HCT116 (cell line): ENCODE data around the gene DOCK3. TPM values are rescaled to one million over a fixed set of nuclear protein-coding genes. Genes with fewer than 3 reads are reported as not detected.

Experiments
- ATAC-seq: fragments of 200-7000 bp; cut with Tn5 transposase; 2 replicates; pipeline ENCODE4 v1.9.1; 2020; ENCODE audit warnings: mild to moderate bottlenecking, moderate library complexity
- BruUV-seq: library from RNA; stranded (reverse); fragments of 400-500 nt; replicated peaks from 2 replicates; lab custom pipeline; 2021; lab: Mats Ljungman, UMichigan
- CTCF ChIA-PET: fragments of 300-600 bp; sonication (Branson Sonifier 250); formaldehyde crosslinking; loops from one replicate; lab custom pipeline; 2021; ENCODE audit warnings: antibody characterized with exemption; lab: Charles Lee
- POLR2A ChIA-PET: fragments of 300-600, 350-600 bp; sonication (Branson Sonifier 250); formaldehyde crosslinking; loops from one replicate; lab custom pipeline; 2021; ENCODE audit warnings: antibody characterized with exemption; lab: Charles Lee
- RAD21 ChIA-PET, 2 experiments: fragments of 300-600 bp; sonication (Branson Sonifier 250); formaldehyde crosslinking; loops; one replicate each; lab custom pipeline; 2023; ENCODE audit warnings: low total read pairs in 2 of 2; ENCODE audit not compliant: uncharacterized antibody in 2 of 2, unreplicated experiment in 2 of 2, low non-redundant PET in 1 of 2; lab: Charles Lee
- DNase-seq: peaks from one replicate; pipeline ENCODE4 v3.0.0-alpha.2; 2010; ENCODE audit warnings: low read depth, low spot score
- H2AFZ ChIP-seq: fragments of 200-600 bp; shearing (Covaris generic), sonication (generic); 2 replicates; pipeline ENCODE4 v1.6.1; 2017; ENCODE audit warnings: low read depth, mixed run types, mixed read lengths, antibody characterized with exemption, low read length; ENCODE audit not compliant: poor library complexity, severe bottlenecking
- H3K27ac ChIP-seq: 2 replicates; pipeline ENCODE4 v1.5.1; 2012; ENCODE audit warnings: low read depth, low read length
- H3K27me3 ChIP-seq: fragments of 200-600 bp; sonication (generic); 2 replicates; pipeline ENCODE4 v1.6.1; 2016; ENCODE audit warnings: mixed run types, low read length, mixed read lengths; ENCODE audit not compliant: insufficient read depth
- H3K36me3 ChIP-seq, 2 experiments: fragments of 200-500 bp in 1 of 2; fragments of 200-600 bp in 1 of 2; sonication (Bioruptor generic) in 1 of 2; sonication (generic) in 1 of 2; 2 replicates each; pipeline versions ENCODE4 v1.5.1 to v1.6.1; 2014 to 2016; ENCODE audit warnings: low read length in 2 of 2, inconsistent platforms in 1 of 2, mixed read lengths in 1 of 2, mixed run types in 1 of 2; ENCODE audit not compliant: insufficient read depth in 2 of 2, control insufficient read depth in 1 of 2
- H3K4me1 ChIP-seq, 2 experiments: fragments of 200-600 bp in 1 of 2; sonication (generic) in 1 of 2; 2 replicates each; pipeline versions ENCODE4 v1.5.1 to v1.6.1; 2012 to 2017; ENCODE audit warnings: low read length in 2 of 2, inconsistent platforms in 1 of 2, mild to moderate bottlenecking in 1 of 2, mixed read lengths in 1 of 2, mixed run types in 1 of 2, moderate library complexity in 1 of 2; ENCODE audit not compliant: insufficient read depth in 2 of 2, control insufficient read depth in 1 of 2
- H3K4me2 ChIP-seq: fragments of 200-600 bp; sonication (generic); 2 replicates; pipeline ENCODE4 v1.6.1; 2017; ENCODE audit warnings: mixed run types, low read length, mixed read lengths
- H3K4me3 ChIP-seq, 2 experiments: fragments of 200-600 bp in 1 of 2; sonication (generic) in 1 of 2; replicated peaks in 1 of 2; 2 replicates each; pipeline ENCODE4 v1.5.1; 2011 to 2016; ENCODE audit warnings: low read length in 2 of 2, control low read depth in 1 of 2, low read depth in 1 of 2, mild to moderate bottlenecking in 1 of 2, mixed read lengths in 1 of 2, mixed run types in 1 of 2
- H3K79me2 ChIP-seq: fragments of 200-600 bp; sonication (generic); 2 replicates; pipeline ENCODE4 v1.6.1; 2017; ENCODE audit warnings: mild to moderate bottlenecking, mixed run types, low read length, moderate library complexity, mixed read lengths; ENCODE audit not compliant: insufficient read depth
- H3K9ac ChIP-seq: fragments of 200-600 bp; sonication (generic); 2 replicates; pipeline ENCODE4 v1.6.1; 2016; ENCODE audit warnings: low read length, mixed read lengths
- H3K9me2 ChIP-seq: fragments of 200-600 bp; sonication (generic), shearing (Covaris generic); 2 replicates; pipeline ENCODE4 v1.6.1; 2017; ENCODE audit warnings: mixed run types, mild to moderate bottlenecking, moderate library complexity; ENCODE audit not compliant: insufficient read depth
- H3K9me3 ChIP-seq, 2 experiments: fragments of 200-500 bp in 1 of 2; fragments of 200-600 bp in 1 of 2; sonication (Bioruptor generic) in 1 of 2; sonication (generic) in 1 of 2; 2 replicates each; pipeline ENCODE4 v1.6.1; 2014 to 2017; ENCODE audit warnings: low read length in 2 of 2, mixed read lengths in 2 of 2, inconsistent platforms in 1 of 2, low read depth in 1 of 2, mild to moderate bottlenecking in 1 of 2, mixed run types in 1 of 2, moderate library complexity in 1 of 2; ENCODE audit not compliant: control insufficient read depth in 1 of 2, insufficient read depth in 1 of 2
- H4K20me1 ChIP-seq: fragments of 200-600 bp; sonication (generic), shearing (Covaris generic); 2 replicates; pipeline ENCODE4 v1.6.1; 2017; ENCODE audit warnings: mixed run types, mild to moderate bottlenecking, moderate library complexity; ENCODE audit not compliant: insufficient read depth
- ATF3 ChIP-seq: IDR thresholded peaks from 2 replicates; pipeline ENCODE4 v1.6.1; 2012
- CBX3 ChIP-seq: IDR thresholded peaks from 2 replicates; pipeline ENCODE4 v1.6.1; 2012; ENCODE audit warnings: low read depth
- CEBPB ChIP-seq: IDR thresholded peaks from 2 replicates; pipeline ENCODE4 v1.6.1; 2012; ENCODE audit warnings: low read depth
- CTCF ChIP-seq, 3 experiments: fragments of 200-600 bp in 1 of 3; sonication (generic) in 1 of 3; IDR thresholded peaks in 2 of 3; conservative IDR thresholded peaks in 1 of 3; 2 replicates each; pipeline ENCODE4 v1.5.1; 2012 to 2017; ENCODE audit warnings: low read depth in 2 of 3, low read length in 2 of 3, antibody characterized with exemption in 1 of 3, borderline replicate concordance in 1 of 3, control low read depth in 1 of 3, mild to moderate bottlenecking in 1 of 3, mixed read lengths in 1 of 3, mixed run types in 1 of 3, moderate library complexity in 1 of 3; ENCODE audit not compliant: insufficient read depth in 1 of 3
- ELF1 ChIP-seq: IDR thresholded peaks from 2 replicates; pipeline ENCODE4 v1.6.1; 2012; ENCODE audit warnings: low read depth, borderline replicate concordance
- EZH2 ChIP-seq: fragments of 200-600 bp; sonication (generic); IDR thresholded peaks from 2 replicates; pipeline ENCODE4 v1.6.1; 2017; ENCODE audit warnings: antibody characterized with exemption, mixed run types
- FOSL1 ChIP-seq: IDR thresholded peaks from 2 replicates; pipeline ENCODE4 v1.6.1; 2012; ENCODE audit warnings: low read depth
- JUND ChIP-seq: IDR thresholded peaks from 2 replicates; pipeline ENCODE4 v1.6.1; 2012
- RAD21 ChIP-seq: IDR thresholded peaks from 2 replicates; pipeline ENCODE4 v1.6.1; 2012; ENCODE audit warnings: low read depth, mild to moderate bottlenecking
- REST ChIP-seq: IDR thresholded peaks from 2 replicates; pipeline ENCODE4 v1.6.1; 2012; ENCODE audit warnings: low read depth
- SIN3A ChIP-seq: IDR thresholded peaks from 2 replicates; pipeline ENCODE4 v1.6.1; 2012; ENCODE audit warnings: low read depth
- SP1 ChIP-seq: IDR thresholded peaks from 2 replicates; pipeline ENCODE4 v1.6.1; 2012; ENCODE audit warnings: low read depth
- TCF7L2 ChIP-seq: IDR thresholded peaks from 2 replicates; pipeline ENCODE4 v1.7.0; 2011; ENCODE audit warnings: borderline replicate concordance, inconsistent platforms; ENCODE audit not compliant: insufficient read depth, insufficient read length; ENCODE audit errors: extremely low read depth
- YY1 ChIP-seq: IDR thresholded peaks from 2 replicates; pipeline ENCODE4 v1.6.1; 2011; ENCODE audit warnings: low read length, low read depth, moderate library complexity, mild to moderate bottlenecking; ENCODE audit not compliant: insufficient replicate concordance; ENCODE audit errors: extremely low read depth
- ZNF274 ChIP-seq: fragments of 200-500 bp; sonication (Bioruptor generic); IDR thresholded peaks from 2 replicates; pipeline ENCODE4 v1.6.1; 2014; ENCODE audit warnings: mild to moderate bottlenecking, low read depth, low read length, inconsistent platforms
- intact Hi-C: fragments of 100-400 bp; cut with micrococcal nuclease; formaldehyde crosslinking; loops from 2 replicates; pipeline ENCODE4 v1.10.0; 2022
- total RNA-seq: library from RNA; stranded (reverse); gene quantifications from one replicate; pipeline ENCODE4 v1.2.1, GENCODE V29; 2021; ENCODE audit not compliant: unreplicated experiment

The DOCK3 gene
- total RNA-seq, 1 experiment from 2014 or later, result 4.2 TPM

GRCh38 chr3:51311055-51311454 lies 636.3 kb downstream of the DOCK3 start:
- Histone ChIP-seq H3K27me3 (no peaks in the 10 kb centered on the region), H4K20me1 (no peaks in the 10 kb centered on the region), H3K4me2 (no peak overlapping the region), H3K27ac (no peak overlapping the region), H3K9ac (no peak overlapping the region), H3K79me2 (no peaks in the 10 kb centered on the region), H2AFZ (no peak overlapping the region), H3K4me3 (no peak overlapping the region), H3K4me1 (no peaks in the 10 kb centered on the region), H3K9me3 (no peaks in the 10 kb centered on the region), H3K36me3 (no peaks in the 10 kb centered on the region), H3K9me2 (no peaks in the 10 kb centered on the region)
- BruUV-seq, result no TSS peak
- POLR2A ChIA-PET, result no interaction called here
- intact Hi-C loops, result no loop called here
- DNase-seq (peak; percentile 23), ATAC-seq (peak; percentile 75)
- RAD21 ChIA-PET, result interaction anchor here in 1 of 2 experiments (0.8 to 1.1 kb wide), 2 partner anchors 211 to 695 kb away, joined by 3 to 4 read pairs; no protein-coding TSS in a partner anchor
- CTCF ChIA-PET, result interaction anchor here (0.7 to 1.3 kb wide), 7 partner anchors 14 to 695 kb away, joined by 3 to 4 read pairs (median 3); no protein-coding TSS in a partner anchor
- peak; percentile 42 to 58 (median 49); a peak in 5 of 6 replicates for TF ChIP-seq CTCF (IDR thresholded peaks at IDR 0.05 in 2 of 3, conservative IDR thresholded peaks at IDR 0.05 in 1 of 3; ENCODE audit: borderline replicate concordance in 1 of 3, insufficient read depth in 1 of 3, low read depth in 2 of 3, low read length in 2 of 3)
- peak; percentile 47 for TF ChIP-seq RAD21
- no peak for TF ChIP-seq CBX3
- TF ChIP-seq YY1, result no peak

GRCh38 chr3:51328206-51328605 lies 653.5 kb downstream of the DOCK3 start:
- H3K4me1 ChIP-seq, result no peaks in the 10 kb centered on the region
- no peaks in the 10 kb centered on the region for H3K79me2 ChIP-seq
- intact Hi-C loops, result no loop called here
- H2AFZ ChIP-seq, result no peak overlapping the region
- no peaks in the 10 kb centered on the region for H3K9me3 ChIP-seq
- no peaks in the 10 kb centered on the region for H3K36me3 ChIP-seq
- CTCF ChIA-PET, result no interaction called here
- ATAC-seq (no peak), DNase-seq (no peak)
- POLR2A ChIA-PET, result no interaction called here
- no TSS peak for BruUV-seq
- H3K9me2 ChIP-seq, result no peaks in the 10 kb centered on the region
- no peak overlapping the region for H3K9ac ChIP-seq
- RAD21 ChIA-PET, result no interaction called here
- no peaks in the 10 kb centered on the region for H3K27me3 ChIP-seq
- no peak overlapping the region for H3K4me2 ChIP-seq
- no peak overlapping the region for H3K27ac ChIP-seq
- no peak overlapping the region for H3K4me3 ChIP-seq
- no peaks in the 10 kb centered on the region for H4K20me1 ChIP-seq
- TF ChIP-seq EZH2 (no peak), YY1 (no peak), FOSL1 (no peak), REST (no peak), CEBPB (no peak), ZNF274 (no peak), ATF3 (no peak), TCF7L2 (no peak), SIN3A (no peak), ELF1 (no peak), JUND (no peak), SP1 (no peak), RAD21 (no peak), CBX3 (no peak)
